ENCODE measurements around the gene THOC5.

Gene THOC5

GRCh38 chr22:29509298-29509697 is 44.3 kb downstream of the THOC5 start (continued):
- TF ChIP-seq ZNF701 (tag by site-specific recombination; IDR thresholded peaks at IDR 0.05) (no peak), ZNF174 (tag by site-specific recombination; IDR thresholded peaks at IDR 0.05) (no peak), ZNF324 (tag by site-specific recombination; IDR thresholded peaks at IDR 0.05) (no peak), ZNF639 (tag by site-specific recombination; IDR thresholded peaks at IDR 0.05) (no peak), MEIS1 (CRISPR knock-in tag; IDR thresholded peaks at IDR 0.05; ENCODE audit: borderline replicate concordance) (no peak), ZNF473 (tag by site-specific recombination; IDR thresholded peaks at IDR 0.05) (no peak)

GRCh38 chr22:29503811-29504372 is 49.7 kb downstream of the THOC5 start:
- H3K36me3 ChIP-seq (ENCODE audit: control insufficient read depth in 2 of 2, insufficient read depth in 1 of 2, low read length in 2 of 2), result peaks cover 34 to 52% of the 10 kb centered on the region in 2 experiments

GRCh38 chr22:29499852-29500251 is 53.7 kb downstream of the THOC5 start:
- TF ChIP-seq ZFP3 (tag by site-specific recombination; IDR thresholded peaks at IDR 0.05; ENCODE audit: low read depth) (no peak), ZSCAN18 (tag by site-specific recombination; IDR thresholded peaks at IDR 0.05) (no peak), ZNF785 (tag by site-specific recombination; IDR thresholded peaks at IDR 0.05) (no peak), ZNF791 (tag by site-specific recombination; IDR thresholded peaks at IDR 0.05) (no peak), ZNF776 (tag by site-specific recombination; IDR thresholded peaks at IDR 0.05; ENCODE audit: borderline replicate concordance) (no peak), ZFP41 (tag by site-specific recombination; IDR thresholded peaks at IDR 0.05; ENCODE audit: borderline replicate concordance) (no peak), ZNF157 (tag by site-specific recombination; IDR thresholded peaks at IDR 0.05) (no peak), ELK4 (IDR thresholded peaks at IDR 0.05; ENCODE audit: borderline replicate concordance, low read depth, low read length) (no peak)
- ChIA-PET POLR2A (no interaction called here), CTCF (interaction anchor here (0.6 to 1.0 kb wide), 3 partner anchors 30 to 104 kb away, joined by 3 to 5 read pairs (median 3); no protein-coding TSS in a partner anchor)
- H3K27ac ChIP-seq (ENCODE audit: extremely low read depth, low read depth, low read length), result no peak overlapping the region
- no peaks in the 10 kb centered on the region for H3K4me1 ChIP-seq (ENCODE audit: control insufficient read depth, insufficient read depth, low read length)
- no peak overlapping the region for H3K4me3 ChIP-seq (ENCODE audit: low read depth, low read length)
- H3K36me3 ChIP-seq (ENCODE audit: control insufficient read depth in 2 of 2, insufficient read depth in 1 of 2, low read length in 2 of 2), result peaks cover 6 to 24% of the 10 kb centered on the region in 2 experiments; a peak in 2 of 3 replicates
- no peaks in the 10 kb centered on the region for H3K9me3 ChIP-seq (ENCODE audit: control insufficient read depth, insufficient read depth, low read depth, low read length)

More at GRCh38 chr22:29503811-29504372, 49.7 kb downstream of the THOC5 start:
- Histone ChIP-seq H3K4me3 (ENCODE audit: low read depth, low read length) (no peak overlapping the region), H3K9me3 (ENCODE audit: control insufficient read depth, insufficient read depth, low read depth, low read length) (no peaks in the 10 kb centered on the region), H3K4me1 (ENCODE audit: control insufficient read depth, insufficient read depth, low read length) (no peaks in the 10 kb centered on the region), H3K27ac (ENCODE audit: extremely low read depth, low read depth, low read length) (no peak overlapping the region)
- POLR2A ChIA-PET, result interaction anchor here (0.7 kb wide), 1 partner anchor 46 kb away, joined by 3 read pairs; no protein-coding TSS in a partner anchor
- TF ChIP-seq ZBTB44 (tag by site-specific recombination; IDR thresholded peaks at IDR 0.05), result peak; percentile 55; the same call in 1 of the 2 replicates
- peak; percentile 56; the same call in 1 of the 2 replicates for TF ChIP-seq ZXDB (tag by site-specific recombination; IDR thresholded peaks at IDR 0.05)
- TF ChIP-seq IKZF3 (tag by site-specific recombination; IDR thresholded peaks at IDR 0.05), result no peak
- CTCF ChIA-PET, result interaction anchor here (0.6 to 0.9 kb wide), 2 partner anchors 33 to 119 kb away, joined by 3 read pairs; no protein-coding TSS in a partner anchor

All from HEK293 (cell line).